HUES48 (cell line): ENCODE results near the gene APCDD1L.

Source experiments
- H3K27ac ChIP-seq: one replicate; pipeline ENCODE4 v1.7.0; 2013; ENCODE audit warnings: low read depth, low read length, inconsistent platforms
- H3K27me3 ChIP-seq: 2 replicates; pipeline ENCODE4 v1.6.1; 2013; ENCODE audit warnings: mild to moderate bottlenecking, low read length; ENCODE audit not compliant: control insufficient read depth, insufficient read depth
- H3K36me3 ChIP-seq: 2 replicates; pipeline ENCODE4 v1.6.1; 2013; ENCODE audit warnings: low read length; ENCODE audit not compliant: control insufficient read depth, insufficient read depth
- H3K4me1 ChIP-seq: 2 replicates; pipeline ENCODE4 v1.6.1; 2013; ENCODE audit warnings: mild to moderate bottlenecking, low read length; ENCODE audit not compliant: control insufficient read depth, insufficient read depth
- H3K4me3 ChIP-seq: 2 replicates; pipeline ENCODE4 v1.5.1; 2013; ENCODE audit warnings: mild to moderate bottlenecking, low read depth, low read length
- H3K9ac ChIP-seq: 2 replicates; pipeline ENCODE4 v1.6.1; 2013; ENCODE audit warnings: mild to moderate bottlenecking, low read depth, low read length, moderate library complexity
- H3K9me3 ChIP-seq: 2 replicates; pipeline ENCODE4 v1.6.1; 2013; ENCODE audit warnings: low read length; ENCODE audit not compliant: control insufficient read depth, insufficient read depth

APCDD1L gene

GRCh38 chr20:58461104-58461503 is 54.1 kb downstream of the APCDD1L start:
- Histone ChIP-seq H3K27me3 (no peaks in the 10 kb centered on the region), H3K4me3 (no peak overlapping the region)

GRCh38 chr20:58459058-58459750 is 56.0 kb downstream of the APCDD1L start:
- no peaks in the 10 kb centered on the region for H3K27me3 ChIP-seq
- no peak overlapping the region for H3K27ac ChIP-seq
- no peaks in the 10 kb centered on the region for H3K9me3 ChIP-seq
- peaks cover 7% of the 10 kb centered on the region; the same call in 1 of the 2 replicates for H3K4me1 ChIP-seq
- no peak overlapping the region for H3K9ac ChIP-seq
- no peaks in the 10 kb centered on the region for H3K36me3 ChIP-seq
- H3K4me3 ChIP-seq: no peak overlapping the region

More at GRCh38 chr20:58461104-58461503, 54.1 kb downstream of the APCDD1L start:
- H3K36me3 ChIP-seq: no peaks in the 10 kb centered on the region
- H3K4me1 ChIP-seq: peaks cover 7% of the 10 kb centered on the region; the same call in 1 of the 2 replicates
- H3K9me3 ChIP-seq: no peaks in the 10 kb centered on the region
- H3K9ac ChIP-seq: no peak overlapping the region
- no peak overlapping the region for H3K27ac ChIP-seq

GRCh38 chr20:58458342-58459057 is 56.7 kb downstream of the APCDD1L start:
- no peaks in the 10 kb centered on the region for H3K9me3 ChIP-seq
- no peaks in the 10 kb centered on the region for H3K27me3 ChIP-seq
- H3K4me1 ChIP-seq: peaks cover 8% of the 10 kb centered on the region; the same call in 1 of the 2 replicates
- no peak overlapping the region for H3K9ac ChIP-seq
- no peaks in the 10 kb centered on the region for H3K36me3 ChIP-seq
- H3K4me3 ChIP-seq: no peak overlapping the region
- H3K27ac ChIP-seq: no peak overlapping the region

- peaks cover 21% of the 10 kb centered on the region for H3K4me1 ChIP-seq
- H3K9ac ChIP-seq: no peak overlapping the region
- H3K36me3 ChIP-seq: no peaks in the 10 kb centered on the region
- H3K27me3 ChIP-seq: no peaks in the 10 kb centered on the region
- no peak overlapping the region for H3K27ac ChIP-seq
- H3K9me3 ChIP-seq: no peaks in the 10 kb centered on the region
- H3K4me3 ChIP-seq: no peak overlapping the region
Measured at GRCh38 chr20:58457083-58457695, 58.0 kb downstream of the APCDD1L start.

GRCh38 chr20:58454460-58454859 is 60.7 kb downstream of the APCDD1L start:
- Histone ChIP-seq H3K27me3 (no peaks in the 10 kb centered on the region), H3K9ac (no peak overlapping the region)

GRCh38 chr20:58453391-58453790 is 61.8 kb downstream of the APCDD1L start:
- Histone ChIP-seq H3K4me3 (no peak overlapping the region), H3K9me3 (no peaks in the 10 kb centered on the region), H3K27ac (peak overlapping the region; percentile 24), H3K4me1 (peaks cover 22% of the 10 kb centered on the region), H3K27me3 (no peaks in the 10 kb centered on the region), H3K36me3 (0 out of 2 replicates have a peak, but pooled peaks cover 3% of the 10 kb centered on the region), H3K9ac (no peak overlapping the region)

More at GRCh38 chr20:58454460-58454859, 60.7 kb downstream of the APCDD1L start:
- H3K9me3 ChIP-seq: no peaks in the 10 kb centered on the region
- H3K36me3 ChIP-seq: no peaks in the 10 kb centered on the region
- no peak overlapping the region for H3K4me3 ChIP-seq
- H3K4me1 ChIP-seq: peaks cover 25% of the 10 kb centered on the region
- H3K27ac ChIP-seq: no peak overlapping the region

- 0 out of 2 replicates have a peak, but pooled peaks cover 3% of the 10 kb centered on the region for H3K36me3 ChIP-seq
Measured at GRCh38 chr20:58452667-58453255, 62.4 kb downstream of the APCDD1L start.

GRCh38 chr20:58450254-58450653 is 64.9 kb downstream of the APCDD1L start:
- Histone ChIP-seq H3K9ac (no peak overlapping the region), H3K9me3 (no peaks in the 10 kb centered on the region), H3K27ac (no peak overlapping the region), H3K4me3 (no peak overlapping the region), H3K4me1 (peaks cover 30% of the 10 kb centered on the region), H3K27me3 (no peaks in the 10 kb centered on the region), H3K36me3 (peaks cover 17% of the 10 kb centered on the region; the same call in 1 of the 2 replicates)

More at GRCh38 chr20:58452667-58453255, 62.4 kb downstream of the APCDD1L start:
- Histone ChIP-seq H3K9me3 (no peaks in the 10 kb centered on the region), H3K4me3 (no peak overlapping the region; the same call in 1 of the 2 replicates), H3K4me1 (peaks cover 27% of the 10 kb centered on the region), H3K27me3 (no peaks in the 10 kb centered on the region), H3K27ac (peak overlapping the region; percentile 46), H3K9ac (no peak overlapping the region)

GRCh38 chr20:58449681-58450221 is 65.4 kb downstream of the APCDD1L start:
- Histone ChIP-seq H3K4me3 (no peak overlapping the region), H3K4me1 (peaks cover 30% of the 10 kb centered on the region), H3K27me3 (no peaks in the 10 kb centered on the region), H3K9ac (no peak overlapping the region), H3K27ac (no peak overlapping the region), H3K36me3 (peaks cover 21% of the 10 kb centered on the region), H3K9me3 (no peaks in the 10 kb centered on the region)

GRCh38 chr20:58448958-58449357 is 66.2 kb downstream of the APCDD1L start:
- no peak overlapping the region for H3K4me3 ChIP-seq
- H3K36me3 ChIP-seq: peaks cover 29% of the 10 kb centered on the region
- H3K27me3 ChIP-seq: no peaks in the 10 kb centered on the region
- H3K9ac ChIP-seq: no peak overlapping the region
- peaks cover 30% of the 10 kb centered on the region for H3K4me1 ChIP-seq
- no peak overlapping the region for H3K27ac ChIP-seq
- H3K9me3 ChIP-seq: no peaks in the 10 kb centered on the region
